ENCODE measurements around the gene SLCO2A1.
"Not testable (repeated sequence)": the region's sequence is repeated elsewhere in the genome, so short reads cannot be mapped to it uniquely, and the experiment has no call there.

The SLCO2A1 gene

GRCh38 chr3:134029734-134030378 is at the start of gene SLCO2A1:
TSS of gene SLCO2A1 (minus strand) at chr3:134029925. CDS start at chr3:134029802, 123 bp downstream.
- no peak within 1 kb of the TSS for H3K27ac Mint-ChIP-seq
- ATAC-seq = no peak
- no peaks in the 10 kb centered on the region for H3K36me3 Mint-ChIP-seq
- H3K4me3 Mint-ChIP-seq = peak within 1 kb of the TSS; percentile 43
- no peaks in the 10 kb centered on the region for H3K9me3 Mint-ChIP-seq
- DNase-seq (ENCODE audit: low spot score in 2 of 2) = no peak
- no peaks in the 10 kb centered on the region for H3K4me1 Mint-ChIP-seq

- Mint-ChIP-seq H3K4me3 (no peak overlapping the region), H3K27ac (no peak overlapping the region), H3K36me3 (no peaks in the 10 kb centered on the region), H3K4me1 (no peaks in the 10 kb centered on the region), H3K9me3 (no peaks in the 10 kb centered on the region)
- DNase-seq (ENCODE audit: low spot score in 2 of 2) (no peak), ATAC-seq (no peak)
These were observed 49.4 kb upstream of the SLCO2A1 start for GRCh38 chr3:134079111-134079547.

GRCh38 chr3:134078169-134078831 is 48.6 kb upstream of the SLCO2A1 start:
- no peak overlapping the region for H3K27ac Mint-ChIP-seq
- no peaks in the 10 kb centered on the region for H3K9me3 Mint-ChIP-seq

GRCh38 chr3:134077649-134078161 is 48.0 kb upstream of the SLCO2A1 start:
- DNase-seq (ENCODE audit: low spot score in 2 of 2) (no peak), ATAC-seq (no peak)
- Mint-ChIP-seq H3K9me3 (no peaks in the 10 kb centered on the region), H3K36me3 (no peaks in the 10 kb centered on the region), H3K4me1 (no peaks in the 10 kb centered on the region), H3K27ac (no peak overlapping the region), H3K4me3 (no peak overlapping the region)

More at GRCh38 chr3:134078169-134078831, 48.6 kb upstream of the SLCO2A1 start:
- Mint-ChIP-seq H3K4me1 (no peaks in the 10 kb centered on the region), H3K36me3 (no peaks in the 10 kb centered on the region), H3K4me3 (no peak overlapping the region)
- DNase-seq (ENCODE audit: low spot score in 2 of 2) (peak in 1 of 2 donors; percentile 7), ATAC-seq (no peak)

- Mint-ChIP-seq H3K4me1 (no peaks in the 10 kb centered on the region), H3K27ac (no peak overlapping the region), H3K4me3 (no peak overlapping the region), H3K36me3 (no peaks in the 10 kb centered on the region), H3K9me3 (no peaks in the 10 kb centered on the region)
- DNase-seq (ENCODE audit: low spot score in 2 of 2) (no peak), ATAC-seq (no peak)
These were observed 47.1 kb upstream of the SLCO2A1 start for GRCh38 chr3:134076851-134077250.

- DNase-seq (ENCODE audit: low spot score in 2 of 2) (no peak), ATAC-seq (no peak)
- Mint-ChIP-seq H3K36me3 (no peaks in the 10 kb centered on the region), H3K4me1 (no peaks in the 10 kb centered on the region), H3K4me3 (no peak overlapping the region), H3K27ac (no peak overlapping the region), H3K9me3 (no peaks in the 10 kb centered on the region)
These were observed 46.1 kb upstream of the SLCO2A1 start for GRCh38 chr3:134075846-134076245.

GRCh38 chr3:134075568-134075825 is 45.8 kb upstream of the SLCO2A1 start:
- Mint-ChIP-seq H3K4me3 (no peak overlapping the region), H3K36me3 (no peaks in the 10 kb centered on the region), H3K27ac (no peak overlapping the region), H3K9me3 (no peaks in the 10 kb centered on the region), H3K4me1 (no peaks in the 10 kb centered on the region)
- ATAC-seq = no peak
- DNase-seq (ENCODE audit: low spot score in 2 of 2) = no peak

GRCh38 chr3:134074790-134075567 is 45.3 kb upstream of the SLCO2A1 start:
- H3K4me3 Mint-ChIP-seq = no peak overlapping the region
- no peaks in the 10 kb centered on the region for H3K9me3 Mint-ChIP-seq
- no peak for DNase-seq (ENCODE audit: low spot score in 2 of 2)
- no peaks in the 10 kb centered on the region for H3K36me3 Mint-ChIP-seq
- no peak for ATAC-seq
- H3K4me1 Mint-ChIP-seq = no peaks in the 10 kb centered on the region
- no peak overlapping the region for H3K27ac Mint-ChIP-seq

- no peak overlapping the region for H3K4me3 Mint-ChIP-seq
- H3K27ac Mint-ChIP-seq = no peak overlapping the region
- no peaks in the 10 kb centered on the region for H3K9me3 Mint-ChIP-seq
- no peak for DNase-seq (ENCODE audit: low spot score in 2 of 2)
- H3K36me3 Mint-ChIP-seq = no peaks in the 10 kb centered on the region
- peak; percentile 39 for ATAC-seq
- H3K4me1 Mint-ChIP-seq = no peaks in the 10 kb centered on the region
These were observed 44.5 kb upstream of the SLCO2A1 start for GRCh38 chr3:134074001-134074789.

GRCh38 chr3:134073583-134073945 is 43.8 kb upstream of the SLCO2A1 start:
- Mint-ChIP-seq H3K36me3 (no peaks in the 10 kb centered on the region), H3K4me1 (no peaks in the 10 kb centered on the region), H3K4me3 (no peak overlapping the region), H3K27ac (no peak overlapping the region), H3K9me3 (no peaks in the 10 kb centered on the region)
- DNase-seq (ENCODE audit: low spot score in 2 of 2) = no peak
- ATAC-seq = no peak

- no peak overlapping the region for H3K27ac Mint-ChIP-seq
- no peaks in the 10 kb centered on the region for H3K9me3 Mint-ChIP-seq
These were observed 43.3 kb upstream of the SLCO2A1 start for GRCh38 chr3:134072881-134073582.

GRCh38 chr3:134070281-134070680 is 40.6 kb upstream of the SLCO2A1 start:
- H3K9me3 Mint-ChIP-seq; H3K4me1 Mint-ChIP-seq; H3K4me3 Mint-ChIP-seq; DNase-seq (ENCODE audit: low spot score in 2 of 2); H3K27ac Mint-ChIP-seq; ATAC-seq; H3K36me3 Mint-ChIP-seq: not testable (repeated sequence)

More at GRCh38 chr3:134072881-134073582, 43.3 kb upstream of the SLCO2A1 start:
- no peaks in the 10 kb centered on the region for H3K4me1 Mint-ChIP-seq
- no peak for ATAC-seq
- no peaks in the 10 kb centered on the region for H3K36me3 Mint-ChIP-seq
- no peak overlapping the region for H3K4me3 Mint-ChIP-seq
- no peak for DNase-seq (ENCODE audit: low spot score in 2 of 2)

GRCh38 chr3:134068429-134068828 is 38.7 kb upstream of the SLCO2A1 start:
- no peak for DNase-seq (ENCODE audit: low spot score in 2 of 2)
- Mint-ChIP-seq H3K27ac (no peak overlapping the region), H3K4me1 (no peaks in the 10 kb centered on the region), H3K36me3 (no peaks in the 10 kb centered on the region), H3K9me3 (no peaks in the 10 kb centered on the region), H3K4me3 (no peak overlapping the region)
- no peak for ATAC-seq

- H3K4me3 Mint-ChIP-seq = no peak overlapping the region
- DNase-seq (ENCODE audit: low spot score in 2 of 2) = no peak
- no peaks in the 10 kb centered on the region for H3K36me3 Mint-ChIP-seq
- H3K9me3 Mint-ChIP-seq = no peaks in the 10 kb centered on the region
- peak; percentile 5 for ATAC-seq
- H3K27ac Mint-ChIP-seq = no peak overlapping the region
- H3K4me1 Mint-ChIP-seq = no peaks in the 10 kb centered on the region
These were observed 37.9 kb upstream of the SLCO2A1 start for GRCh38 chr3:134067531-134068161.
